Astrocyte (in vitro differentiated cells and primary cell): Measurements from ENCODE around the gene PEX14. TPM values are rescaled to one million over a fixed set of nuclear protein-coding genes. Genes with fewer than 3 reads are reported as not detected.

ENCODE experiments used
- DNase-seq: peaks from one replicate; pipeline ENCODE4 v3.0.0-alpha.2; 2010; ENCODE audit warnings: low read depth
- FAIRE-seq: peaks from 2 replicates; lab custom pipeline; 2011; peaks lifted over from hg19 to GRCh38; lab: Jason Lieb, UNC
- H2AFZ ChIP-seq: 2 replicates; pipeline ENCODE4 v1.6.0; 2012; ENCODE audit warnings: low read depth, low read length, inconsistent platforms
- H3K27ac ChIP-seq: 2 replicates; pipeline ENCODE4 v1.5.1; 2011; ENCODE audit warnings: low read depth, low read length, inconsistent platforms
- H3K27me3 ChIP-seq: 2 replicates; pipeline ENCODE4 v1.6.0; 2011; ENCODE audit warnings: low read length, inconsistent platforms; ENCODE audit not compliant: insufficient read depth
- H3K36me3 ChIP-seq: 2 replicates; pipeline ENCODE4 v1.5.1; 2011; ENCODE audit warnings: low read length, inconsistent platforms; ENCODE audit not compliant: insufficient read depth
- H3K4me1 ChIP-seq: 2 replicates; pipeline ENCODE4 v1.5.1; 2011; ENCODE audit warnings: low read length, inconsistent platforms; ENCODE audit not compliant: insufficient read depth
- H3K4me2 ChIP-seq: 2 replicates; pipeline ENCODE4 v1.6.0; 2012; ENCODE audit warnings: low read length, inconsistent platforms
- H3K4me3 ChIP-seq: 2 replicates; pipeline ENCODE4 v1.5.1; 2011; ENCODE audit warnings: low read depth, mild to moderate bottlenecking, low read length, inconsistent platforms; ENCODE audit not compliant: insufficient read depth
- H3K79me2 ChIP-seq: 2 replicates; pipeline ENCODE4 v1.6.0; 2012; ENCODE audit warnings: mild to moderate bottlenecking, low read length, inconsistent platforms; ENCODE audit not compliant: insufficient read depth
- H3K9ac ChIP-seq: 2 replicates; pipeline ENCODE4 v1.6.0; 2012; ENCODE audit warnings: mild to moderate bottlenecking, low read length, inconsistent platforms
- H3K9me3 ChIP-seq: 2 replicates; pipeline ENCODE4 v1.5.1; 2012; ENCODE audit warnings: low read depth, mild to moderate bottlenecking, low read length, inconsistent platforms; ENCODE audit not compliant: insufficient read depth
- H4K20me1 ChIP-seq: 2 replicates; pipeline ENCODE4 v1.6.0; 2012; ENCODE audit warnings: low read length, inconsistent platforms; ENCODE audit not compliant: insufficient read depth
- H3K27ac Mint-ChIP-seq: one replicate; pipeline ENCODE4 v1.8.0; 2021; ENCODE audit warnings: mild to moderate bottlenecking, mixed read lengths; ENCODE audit not compliant: unreplicated experiment
- H3K27me3 Mint-ChIP-seq: one replicate; pipeline ENCODE4 v1.8.0; 2021; ENCODE audit warnings: low read depth, mixed read lengths; ENCODE audit not compliant: unreplicated experiment
- H3K36me3 Mint-ChIP-seq: one replicate; pipeline ENCODE4 v1.8.0; 2021; ENCODE audit warnings: low read depth, mixed read lengths; ENCODE audit not compliant: unreplicated experiment
- H3K4me1 Mint-ChIP-seq: one replicate; pipeline ENCODE4 v1.8.0; 2021; ENCODE audit warnings: low read depth, mixed read lengths; ENCODE audit not compliant: unreplicated experiment
- H3K4me3 Mint-ChIP-seq: one replicate; pipeline ENCODE4 v1.8.0; 2021; ENCODE audit warnings: mild to moderate bottlenecking, moderate library complexity, mixed read lengths; ENCODE audit not compliant: unreplicated experiment
- H3K9me3 Mint-ChIP-seq: one replicate; pipeline ENCODE4 v1.8.0; 2021; ENCODE audit warnings: mild to moderate bottlenecking, mixed read lengths; ENCODE audit not compliant: unreplicated experiment
- EZH2 ChIP-seq: IDR thresholded peaks from 2 replicates; pipeline ENCODE4 v1.6.1; 2012; ENCODE audit warnings: mild to moderate bottlenecking, low read length, inconsistent platforms; ENCODE audit not compliant: insufficient read depth
- total RNA-seq: library from RNA; stranded (reverse); gene quantifications from 2 replicates; pipeline ENCODE4 v1.2.1, GENCODE V29; 2021
- TF ChIP-seq, protein P1 (sequence below): IDR thresholded peaks from 2 replicates; pipeline ENCODE4 v1.5.1; 2011; ENCODE audit warnings: low read depth, mild to moderate bottlenecking, inconsistent platforms, low read length, moderate library complexity; ENCODE audit not compliant: insufficient read depth

PEX14 gene
- total RNA-seq, 1 donor from 2014 or later = 23.3 TPM

DNA sequence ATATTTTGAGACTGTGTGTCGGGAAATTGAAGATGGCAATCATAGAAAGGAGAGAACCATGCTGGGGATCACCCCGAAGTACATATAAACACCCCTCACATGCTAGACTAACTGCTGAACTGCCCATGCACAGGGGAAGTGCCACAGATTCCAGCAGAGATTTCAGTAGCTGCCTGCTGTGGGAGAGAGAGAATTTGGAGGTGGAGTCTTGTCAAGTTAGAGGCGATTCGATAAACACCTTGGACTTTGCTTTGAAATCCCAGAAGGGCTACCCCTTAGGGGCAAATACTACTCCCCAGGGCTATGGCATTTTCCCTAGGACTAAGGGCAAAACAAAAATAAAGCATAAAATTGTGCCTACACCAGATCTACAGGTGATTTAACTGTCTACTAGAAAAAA is 103.3 kb downstream of the PEX14 start:
- peaks cover 18% of the 10 kb centered on the region for H3K4me1 Mint-ChIP-seq
- H3K36me3 Mint-ChIP-seq = peaks cover 6% of the 10 kb centered on the region
- H3K27ac Mint-ChIP-seq = no peak overlapping the region
- no peak overlapping the region for H3K4me3 Mint-ChIP-seq
- no peaks in the 10 kb centered on the region for H3K79me2 ChIP-seq
- H3K9ac ChIP-seq = no peak overlapping the region
- H3K4me1 ChIP-seq = peaks cover 5% of the 10 kb centered on the region
- no peaks in the 10 kb centered on the region for H4K20me1 ChIP-seq
- no peaks in the 10 kb centered on the region for H3K27me3 Mint-ChIP-seq
- no peak overlapping the region for H3K4me2 ChIP-seq
- H3K27me3 ChIP-seq = no peaks in the 10 kb centered on the region
- H3K27ac ChIP-seq = no peak overlapping the region
- FAIRE-seq (no peak), DNase-seq (no peak)
- no peak for TF ChIP-seq EZH2
- TF ChIP-seq, protein P1, sequence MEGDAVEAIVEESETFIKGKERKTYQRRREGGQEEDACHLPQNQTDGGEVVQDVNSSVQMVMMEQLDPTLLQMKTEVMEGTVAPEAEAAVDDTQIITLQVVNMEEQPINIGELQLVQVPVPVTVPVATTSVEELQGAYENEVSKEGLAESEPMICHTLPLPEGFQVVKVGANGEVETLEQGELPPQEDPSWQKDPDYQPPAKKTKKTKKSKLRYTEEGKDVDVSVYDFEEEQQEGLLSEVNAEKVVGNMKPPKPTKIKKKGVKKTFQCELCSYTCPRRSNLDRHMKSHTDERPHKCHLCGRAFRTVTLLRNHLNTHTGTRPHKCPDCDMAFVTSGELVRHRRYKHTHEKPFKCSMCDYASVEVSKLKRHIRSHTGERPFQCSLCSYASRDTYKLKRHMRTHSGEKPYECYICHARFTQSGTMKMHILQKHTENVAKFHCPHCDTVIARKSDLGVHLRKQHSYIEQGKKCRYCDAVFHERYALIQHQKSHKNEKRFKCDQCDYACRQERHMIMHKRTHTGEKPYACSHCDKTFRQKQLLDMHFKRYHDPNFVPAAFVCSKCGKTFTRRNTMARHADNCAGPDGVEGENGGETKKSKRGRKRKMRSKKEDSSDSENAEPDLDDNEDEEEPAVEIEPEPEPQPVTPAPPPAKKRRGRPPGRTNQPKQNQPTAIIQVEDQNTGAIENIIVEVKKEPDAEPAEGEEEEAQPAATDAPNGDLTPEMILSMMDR = no peak
- no peak overlapping the region for H3K4me3 ChIP-seq
- H3K36me3 ChIP-seq = no peaks in the 10 kb centered on the region
- H2AFZ ChIP-seq = no peak overlapping the region
- H3K9me3 Mint-ChIP-seq = no peaks in the 10 kb centered on the region
- H3K9me3 ChIP-seq = no peaks in the 10 kb centered on the region

DNA sequence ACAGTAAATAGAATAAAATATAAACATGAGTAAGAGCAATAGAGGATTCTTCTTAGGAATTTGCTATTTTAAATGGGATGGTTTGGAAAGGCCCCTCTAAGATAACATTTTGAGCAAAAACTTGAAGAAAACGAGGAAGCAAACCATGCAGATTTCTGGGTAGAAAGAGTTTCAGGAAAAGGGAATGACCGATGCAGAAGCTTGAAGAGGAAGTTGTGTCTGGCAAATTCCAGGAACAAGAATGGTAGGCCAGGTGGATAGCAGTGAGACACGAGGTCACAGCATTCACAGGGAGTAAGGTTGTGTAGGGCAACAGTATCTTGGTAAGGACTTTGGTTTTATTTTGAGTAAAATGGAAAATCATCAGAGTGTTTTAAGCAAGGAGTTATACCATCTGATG is 108.9 kb downstream of the PEX14 start:
- H3K4me2 ChIP-seq = no peak overlapping the region
- H3K4me3 Mint-ChIP-seq = no peak overlapping the region
- no peaks in the 10 kb centered on the region for H3K4me1 ChIP-seq
- peaks cover 2% of the 10 kb centered on the region for H3K4me1 Mint-ChIP-seq
- no peak for DNase-seq
- no peaks in the 10 kb centered on the region for H3K27me3 ChIP-seq
- no peaks in the 10 kb centered on the region for H3K79me2 ChIP-seq
- no peaks in the 10 kb centered on the region for H3K36me3 ChIP-seq
- H3K4me3 ChIP-seq = no peak overlapping the region
- H3K9ac ChIP-seq = no peak overlapping the region
- no peak for FAIRE-seq
- H3K27me3 Mint-ChIP-seq = no peaks in the 10 kb centered on the region
- peaks cover 2% of the 10 kb centered on the region for H3K36me3 Mint-ChIP-seq
- TF ChIP-seq, protein P1 = no peak
- TF ChIP-seq EZH2 = no peak
- no peak overlapping the region for H3K27ac Mint-ChIP-seq
- H3K27ac ChIP-seq = no peak overlapping the region
- peaks cover 3% of the 10 kb centered on the region for H4K20me1 ChIP-seq
- H2AFZ ChIP-seq = no peak overlapping the region
- no peaks in the 10 kb centered on the region for H3K9me3 Mint-ChIP-seq
- H3K9me3 ChIP-seq = no peaks in the 10 kb centered on the region

DNA sequence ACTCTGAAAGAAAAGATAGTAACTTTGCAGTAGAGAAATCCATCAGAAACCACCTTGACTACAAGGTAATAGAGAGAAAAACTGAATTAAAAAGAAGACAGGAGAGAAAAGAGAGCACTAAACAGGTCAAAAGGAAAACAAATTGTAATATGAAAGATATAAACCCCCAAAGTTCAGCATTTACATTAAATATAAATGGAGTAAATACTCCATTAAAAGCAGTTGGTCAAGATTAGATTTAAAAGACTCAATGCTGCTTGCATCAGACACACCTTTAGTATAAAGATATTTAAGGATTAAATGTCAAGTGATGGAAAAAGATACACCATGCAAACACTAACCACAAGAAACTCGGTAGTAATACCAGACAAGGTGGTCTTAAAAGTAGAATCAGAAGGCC is 110.5 kb downstream of the PEX14 start:
- H3K27me3 ChIP-seq = no peaks in the 10 kb centered on the region
- Mint-ChIP-seq H3K27me3 (no peaks in the 10 kb centered on the region), H3K4me3 (no peak overlapping the region), H3K27ac (no peak overlapping the region), H3K4me1 (no peaks in the 10 kb centered on the region), H3K9me3 (no peaks in the 10 kb centered on the region), H3K36me3 (no peaks in the 10 kb centered on the region)
- no peaks in the 10 kb centered on the region for H3K79me2 ChIP-seq
- H3K9ac ChIP-seq = no peak overlapping the region
- H3K27ac ChIP-seq = no peak overlapping the region
- H4K20me1 ChIP-seq = peaks cover 3% of the 10 kb centered on the region
- H2AFZ ChIP-seq = no peak overlapping the region
- no peak for DNase-seq
- H3K4me3 ChIP-seq = no peak overlapping the region
- no peak overlapping the region for H3K4me2 ChIP-seq
- FAIRE-seq = no peak
- no peaks in the 10 kb centered on the region for H3K9me3 ChIP-seq
- no peaks in the 10 kb centered on the region for H3K36me3 ChIP-seq
- no peak for TF ChIP-seq EZH2
- TF ChIP-seq, protein P1 = no peak
- H3K4me1 ChIP-seq = no peaks in the 10 kb centered on the region
